GM12801 (cell line): ENCODE results near the gene ZNF286A.
"Not testable (repeated sequence)": the region's sequence is repeated elsewhere in the genome, so short reads cannot be mapped to it uniquely, and the experiment has no call there.

Source experiments
- CTCF ChIP-seq: IDR thresholded peaks from one replicate; pipeline ENCODE4 v1.5.1; 2011; ENCODE audit warnings: control low read depth; ENCODE audit not compliant: insufficient read length; ENCODE audit errors: extremely low read depth

The ZNF286A gene

GRCh38 chr17:15699413-15699924 is at the start of gene ZNF286A:
TSS of gene ZNF286A (plus strand) at chr17:15699752. CDS start at chr17:15700330, 578 bp downstream.
- TF ChIP-seq CTCF: not testable (repeated sequence)

- TF ChIP-seq CTCF: no peak
Measured at GRCh38 chr17:15649861-15650421, 49.6 kb upstream of the ZNF286A start.

- TF ChIP-seq CTCF: no peak
Measured at GRCh38 chr17:15650741-15651582, 48.6 kb upstream of the ZNF286A start.

- TF ChIP-seq CTCF: no peak
Measured at GRCh38 chr17:15651583-15652110, 47.9 kb upstream of the ZNF286A start.

- TF ChIP-seq CTCF: no peak
Measured at GRCh38 chr17:15652960-15653359, 46.6 kb upstream of the ZNF286A start.

- TF ChIP-seq CTCF: no peak
Measured at GRCh38 chr17:15654886-15655561, 44.5 kb upstream of the ZNF286A start.

GRCh38 chr17:15657868-15658267 is 41.7 kb upstream of the ZNF286A start:
- no peak for TF ChIP-seq CTCF
